DMS 273 treated with DMSO at 0.1 percent for 48 hours (cell line): ENCODE results near the gene MDK.

ENCODE experiments used
- DNase-seq: peaks from one replicate; lab custom pipeline; 2025; lab: John Stamatoyannopoulos, UW

MDK gene

GRCh38 chr11:46381048-46381818 lies at the start of gene MDK:
TSS of gene MDK (plus strand) at chr11:46381669. CDS start at chr11:46382058, 389 bp downstream.
- no peak for DNase-seq

- no peak for DNase-seq
These were observed 49.3 kb upstream of the MDK start for GRCh38 chr11:46332093-46332567.

GRCh38 chr11:46332568-46333393 lies 48.7 kb upstream of the MDK start:
- DNase-seq, result no peak

- DNase-seq, result no peak
These were observed 48.0 kb upstream of the MDK start for GRCh38 chr11:46333394-46333947.

GRCh38 chr11:46334211-46334610 lies 47.3 kb upstream of the MDK start:
- no peak for DNase-seq

- no peak for DNase-seq
These were observed 46.2 kb upstream of the MDK start for GRCh38 chr11:46335271-46335670.

GRCh38 chr11:46335890-46336562 lies 45.4 kb upstream of the MDK start:
- no peak for DNase-seq

- no peak for DNase-seq
These were observed 44.8 kb upstream of the MDK start for GRCh38 chr11:46336563-46337180.

GRCh38 chr11:46337626-46338345 lies 43.7 kb upstream of the MDK start:
- DNase-seq, result no peak

- no peak for DNase-seq
These were observed 42.9 kb upstream of the MDK start for GRCh38 chr11:46338636-46338987.

- peak; percentile 30 for DNase-seq
These were observed 42.3 kb upstream of the MDK start for GRCh38 chr11:46338988-46339666.

GRCh38 chr11:46339816-46340215 lies 41.7 kb upstream of the MDK start:
- no peak for DNase-seq

- no peak for DNase-seq
These were observed 40.0 kb upstream of the MDK start for GRCh38 chr11:46341454-46341853.

GRCh38 chr11:46342239-46342638 lies 39.2 kb upstream of the MDK start:
- DNase-seq, result no peak

GRCh38 chr11:46343520-46343919 lies 37.9 kb upstream of the MDK start:
- DNase-seq, result no peak

- DNase-seq, result peak; percentile 34
These were observed 36.3 kb upstream of the MDK start for GRCh38 chr11:46345131-46345597.

GRCh38 chr11:46345881-46346484 lies 35.5 kb upstream of the MDK start:
- no peak for DNase-seq

GRCh38 chr11:46346886-46347636 lies 34.4 kb upstream of the MDK start, which contains the start of gene DGKZ:
TSS of gene DGKZ (plus strand) at chr11:46347463. CDS start at chr11:46347660, 197 bp downstream.
- DNase-seq, result no peak

- no peak for DNase-seq
These were observed 33.7 kb upstream of the MDK start for GRCh38 chr11:46347637-46348311.
